ENCODE data around the gene EPS8L3. TPM values are rescaled to one million over a fixed set of nuclear protein-coding genes. Genes with fewer than 3 reads are reported as not detected.

EPS8L3 gene
- total and polyA plus RNA-seq, 2 of the 8 experiments (the other 6 are each of a cell fraction or from before 2014, with no cell fraction given), result not detected

- TF ChIP-seq CTCF (IDR thresholded peaks at IDR 0.05; ENCODE audit: control extremely low read depth in 1 of 3, insufficient read depth in 1 of 3, low read depth in 1 of 3, low read length in 3 of 3) (no peak), GTF2F1 (IDR thresholded peaks at IDR 0.05; ENCODE audit: borderline replicate concordance, low read depth, low read length) (no peak), GABPA (IDR thresholded peaks at IDR 0.05; ENCODE audit: borderline replicate concordance, insufficient read depth, low read length) (no peak), RFX5 (IDR thresholded peaks at IDR 0.05; ENCODE audit: borderline replicate concordance, low read depth, low read length) (no peak), SIRT6 (IDR thresholded peaks at IDR 0.05; ENCODE audit: low read length) (no peak), TCF12 (IDR thresholded peaks at IDR 0.05; ENCODE audit: low read depth, low read length) (no peak), TAF7 (optimal IDR thresholded peaks at IDR 0.05; ENCODE audit: borderline replicate concordance, low read depth, low read length) (no peak)
Observed at GRCh38 chr1:109769330-109770078, 5.8 kb upstream of the EPS8L3 start (continued).

Data from H1 (cell line).